Panc1 (cell line): ENCODE data around the gene SIGLEC9. TPM values are rescaled to one million over a fixed set of nuclear protein-coding genes. Genes with fewer than 3 reads are reported as not detected.

Source experiments
- ATAC-seq: fragments of 200-7000 bp; cut with Tn5 transposase; 2 replicates; pipeline ENCODE4 v1.9.1; 2020; ENCODE audit warnings: mild to moderate bottlenecking, moderate library complexity
- BruUV-seq: library from RNA; stranded (reverse); fragments of 400-500 nt; replicated peaks from 2 replicates; lab custom pipeline; 2021; lab: Mats Ljungman, UMichigan
- CTCF ChIA-PET: fragments of 300-600 bp; sonication (Branson Sonifier 250); formaldehyde crosslinking; loops from one replicate; lab custom pipeline; 2022; ENCODE audit warnings: antibody characterized with exemption; lab: Charles Lee
- POLR2A ChIA-PET: fragments of 300-600 bp; sonication (Branson Sonifier 250); formaldehyde crosslinking; loops from one replicate; lab custom pipeline; 2022; ENCODE audit warnings: antibody characterized with exemption; lab: Charles Lee
- DNase-seq: peaks from one replicate; pipeline ENCODE4 v3.0.0-alpha.2; 2010; ENCODE audit warnings: low read depth, low spot score
- H3K27ac ChIP-seq: 2 replicates; pipeline ENCODE4 v1.5.1; 2011; ENCODE audit warnings: mild to moderate bottlenecking, low read length, inconsistent platforms
- H3K27me3 ChIP-seq: fragments of 200-500 bp; sonication (Bioruptor generic); 2 replicates; pipeline ENCODE4 v1.6.0; 2014; ENCODE audit warnings: low read length, inconsistent platforms; ENCODE audit not compliant: control insufficient read depth, insufficient read depth
- H3K36me3 ChIP-seq: fragments of 200-500 bp; sonication (Bioruptor generic); 2 replicates; pipeline ENCODE4 v1.5.1; 2014; ENCODE audit warnings: inconsistent platforms, mild to moderate bottlenecking, low read length, moderate library complexity; ENCODE audit not compliant: control insufficient read depth, insufficient read depth
- H3K4me1 ChIP-seq: 2 replicates; pipeline ENCODE4 v1.5.1; 2011; ENCODE audit warnings: inconsistent platforms, mild to moderate bottlenecking, low read length, moderate library complexity; ENCODE audit not compliant: control insufficient read depth, insufficient read depth
- H3K4me3 ChIP-seq, 2 experiments: 2 replicates each; pipeline ENCODE4 v1.5.1; 2011 to 2012; ENCODE audit warnings: low read depth in 2 of 2, low read length in 2 of 2, mild to moderate bottlenecking in 2 of 2, inconsistent platforms in 1 of 2, moderate library complexity in 1 of 2
- H3K9me3 ChIP-seq: fragments of 200-500 bp; sonication (Bioruptor generic); 2 replicates; pipeline ENCODE4 v1.5.1; 2014; ENCODE audit warnings: low read depth, mild to moderate bottlenecking, inconsistent platforms, low read length, moderate library complexity; ENCODE audit not compliant: control insufficient read depth, insufficient read depth
- POLR2AphosphoS5 ChIP-seq: IDR thresholded peaks from 2 replicates; pipeline ENCODE4 v1.6.1; 2012; ENCODE audit warnings: mild to moderate bottlenecking, low read depth, low read length, moderate library complexity
- SIN3A ChIP-seq: IDR thresholded peaks from 2 replicates; pipeline ENCODE4 v1.6.1; 2012; ENCODE audit warnings: low read depth, mild to moderate bottlenecking, low read length, moderate library complexity, borderline replicate concordance; ENCODE audit not compliant: insufficient read depth
- TCF7L2 ChIP-seq: IDR thresholded peaks from 2 replicates; pipeline ENCODE4 v1.6.1; 2011; ENCODE audit warnings: mild to moderate bottlenecking, low read depth, low read length, inconsistent platforms
- in situ Hi-C: cut with HindIII; loops from 2 replicates; pipeline ENCODE4 v1.10.0; 2016; ENCODE audit warnings: low sequenced_read_pairs, low pct_unique_long_range_greater_than_20kb
- intact Hi-C: fragments of 100-400 bp; cut with micrococcal nuclease; formaldehyde crosslinking; loops from one replicate; pipeline ENCODE4 v1.10.0; 2022; ENCODE audit not compliant: unreplicated experiment
- total RNA-seq: library from RNA; stranded (reverse); gene quantifications from one replicate; pipeline ENCODE4 v1.2.1, GENCODE V29; 2021; ENCODE audit not compliant: unreplicated experiment
- TF ChIP-seq, protein P1 (sequence below): fragments of 450-650 bp; IDR thresholded peaks from 2 replicates; pipeline ENCODE4 v1.5.1; 2017; ENCODE audit warnings: mild to moderate bottlenecking
- TF ChIP-seq, protein P2 (sequence below), 2 experiments: IDR thresholded peaks; 2 replicates each; pipeline ENCODE4 v1.6.1; 2011 to 2012; ENCODE audit warnings: low read depth in 2 of 2, control low read depth in 1 of 2, low read length in 1 of 2, mild to moderate bottlenecking in 1 of 2, moderate library complexity in 1 of 2; ENCODE audit not compliant: insufficient read depth in 1 of 2

Gene SIGLEC9
- total RNA-seq, 1 experiment from 2014 or later, result not detected

DNA sequence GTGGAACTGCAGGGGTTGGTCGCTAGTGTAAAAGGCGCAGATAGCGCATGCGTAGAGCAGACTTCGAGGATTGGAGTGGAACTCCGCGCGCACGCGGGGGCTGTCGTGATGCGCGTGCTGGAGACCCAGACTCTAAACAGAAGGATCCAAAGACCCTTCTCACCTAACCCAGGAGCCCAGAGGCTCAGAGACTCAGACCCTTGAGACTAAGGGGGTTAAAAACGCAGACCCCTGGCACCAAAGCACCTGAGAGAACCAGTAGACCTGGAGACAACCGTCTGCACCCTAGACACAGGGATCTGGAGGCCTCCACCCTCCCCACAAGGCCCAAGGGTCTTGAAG, 15.9 kb upstream of the SIGLEC9 start:
- peak; percentile 50 for ATAC-seq
- no peak for DNase-seq
- Histone ChIP-seq H3K4me1 (0 out of 2 replicates have a peak, but pooled peaks cover 3% of the 10 kb centered on the region), H3K27ac (peak overlapping the region; percentile 78), H3K4me3 (peak overlapping the region; percentile 76 to 79), H3K36me3 (no peaks in the 10 kb centered on the region; the same call in 1 of the 2 replicates), H3K27me3 (no peaks in the 10 kb centered on the region; the same call in 1 of the 2 replicates), H3K9me3 (no peaks in the 10 kb centered on the region)
- BruUV-seq, result no TSS peak
- ChIA-PET CTCF (interaction anchor here (1.0 kb wide), 1 partner anchor 48 kb away, joined by 4 read pairs; no protein-coding TSS in a partner anchor), POLR2A (no interaction called here)
- in situ Hi-C loops, result no loop called here
- TF ChIP-seq, protein P1, sequence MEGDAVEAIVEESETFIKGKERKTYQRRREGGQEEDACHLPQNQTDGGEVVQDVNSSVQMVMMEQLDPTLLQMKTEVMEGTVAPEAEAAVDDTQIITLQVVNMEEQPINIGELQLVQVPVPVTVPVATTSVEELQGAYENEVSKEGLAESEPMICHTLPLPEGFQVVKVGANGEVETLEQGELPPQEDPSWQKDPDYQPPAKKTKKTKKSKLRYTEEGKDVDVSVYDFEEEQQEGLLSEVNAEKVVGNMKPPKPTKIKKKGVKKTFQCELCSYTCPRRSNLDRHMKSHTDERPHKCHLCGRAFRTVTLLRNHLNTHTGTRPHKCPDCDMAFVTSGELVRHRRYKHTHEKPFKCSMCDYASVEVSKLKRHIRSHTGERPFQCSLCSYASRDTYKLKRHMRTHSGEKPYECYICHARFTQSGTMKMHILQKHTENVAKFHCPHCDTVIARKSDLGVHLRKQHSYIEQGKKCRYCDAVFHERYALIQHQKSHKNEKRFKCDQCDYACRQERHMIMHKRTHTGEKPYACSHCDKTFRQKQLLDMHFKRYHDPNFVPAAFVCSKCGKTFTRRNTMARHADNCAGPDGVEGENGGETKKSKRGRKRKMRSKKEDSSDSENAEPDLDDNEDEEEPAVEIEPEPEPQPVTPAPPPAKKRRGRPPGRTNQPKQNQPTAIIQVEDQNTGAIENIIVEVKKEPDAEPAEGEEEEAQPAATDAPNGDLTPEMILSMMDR, result no peak
- TF ChIP-seq POLR2AphosphoS5 (no peak), TCF7L2 (no peak), SIN3A (no peak)
- TF ChIP-seq, protein P2, sequence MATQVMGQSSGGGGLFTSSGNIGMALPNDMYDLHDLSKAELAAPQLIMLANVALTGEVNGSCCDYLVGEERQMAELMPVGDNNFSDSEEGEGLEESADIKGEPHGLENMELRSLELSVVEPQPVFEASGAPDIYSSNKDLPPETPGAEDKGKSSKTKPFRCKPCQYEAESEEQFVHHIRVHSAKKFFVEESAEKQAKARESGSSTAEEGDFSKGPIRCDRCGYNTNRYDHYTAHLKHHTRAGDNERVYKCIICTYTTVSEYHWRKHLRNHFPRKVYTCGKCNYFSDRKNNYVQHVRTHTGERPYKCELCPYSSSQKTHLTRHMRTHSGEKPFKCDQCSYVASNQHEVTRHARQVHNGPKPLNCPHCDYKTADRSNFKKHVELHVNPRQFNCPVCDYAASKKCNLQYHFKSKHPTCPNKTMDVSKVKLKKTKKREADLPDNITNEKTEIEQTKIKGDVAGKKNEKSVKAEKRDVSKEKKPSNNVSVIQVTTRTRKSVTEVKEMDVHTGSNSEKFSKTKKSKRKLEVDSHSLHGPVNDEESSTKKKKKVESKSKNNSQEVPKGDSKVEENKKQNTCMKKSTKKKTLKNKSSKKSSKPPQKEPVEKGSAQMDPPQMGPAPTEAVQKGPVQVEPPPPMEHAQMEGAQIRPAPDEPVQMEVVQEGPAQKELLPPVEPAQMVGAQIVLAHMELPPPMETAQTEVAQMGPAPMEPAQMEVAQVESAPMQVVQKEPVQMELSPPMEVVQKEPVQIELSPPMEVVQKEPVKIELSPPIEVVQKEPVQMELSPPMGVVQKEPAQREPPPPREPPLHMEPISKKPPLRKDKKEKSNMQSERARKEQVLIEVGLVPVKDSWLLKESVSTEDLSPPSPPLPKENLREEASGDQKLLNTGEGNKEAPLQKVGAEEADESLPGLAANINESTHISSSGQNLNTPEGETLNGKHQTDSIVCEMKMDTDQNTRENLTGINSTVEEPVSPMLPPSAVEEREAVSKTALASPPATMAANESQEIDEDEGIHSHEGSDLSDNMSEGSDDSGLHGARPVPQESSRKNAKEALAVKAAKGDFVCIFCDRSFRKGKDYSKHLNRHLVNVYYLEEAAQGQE (IDR thresholded peaks at IDR 0.05; ENCODE audit: insufficient read depth in 1 of 2, low read depth in 2 of 2, low read length in 1 of 2), result no peak
- intact Hi-C loops, result no loop called here

DNA sequence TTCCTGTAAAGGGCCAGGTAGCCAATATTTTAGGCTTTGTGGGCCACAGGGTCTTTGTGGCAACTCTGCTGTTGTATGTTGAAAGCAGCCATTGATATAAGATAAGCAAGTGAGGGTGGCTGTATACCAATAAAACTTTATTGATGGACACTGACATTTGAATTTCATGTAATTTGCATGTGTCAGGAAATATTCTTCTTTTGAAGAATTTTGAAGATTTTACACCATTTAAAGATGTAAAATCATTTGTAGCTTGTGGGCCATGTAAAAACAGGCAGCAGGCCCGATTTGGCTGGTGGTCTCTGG, 14.1 kb upstream of the SIGLEC9 start:
- H3K27me3 ChIP-seq, result peaks cover 2% of the 10 kb centered on the region
- no peak for DNase-seq
- ChIA-PET POLR2A (no interaction called here), CTCF (interaction anchor here (0.7 kb wide), 1 partner anchor 16 kb away, joined by 8 read pairs; no protein-coding TSS in a partner anchor)
- H3K4me1 ChIP-seq, result 0 out of 2 replicates have a peak, but pooled peaks cover 3% of the 10 kb centered on the region
- H3K4me3 ChIP-seq, result no peak overlapping the region
- H3K36me3 ChIP-seq, result no peaks in the 10 kb centered on the region; the same call in 1 of the 2 replicates
- no peak for ATAC-seq
- no peaks in the 10 kb centered on the region for H3K9me3 ChIP-seq
- no TSS peak for BruUV-seq
- H3K27ac ChIP-seq, result no peak overlapping the region
- in situ Hi-C loops, result no loop called here
- intact Hi-C loops, result no loop called here
- TF ChIP-seq, protein P1, result no peak
- TF ChIP-seq POLR2AphosphoS5 (no peak), TCF7L2 (no peak), SIN3A (no peak)
- TF ChIP-seq, protein P2 (IDR thresholded peaks at IDR 0.05; ENCODE audit: insufficient read depth in 1 of 2, low read depth in 2 of 2, low read length in 1 of 2), result no peak
